ENCODE results near the gene BANK1.

BANK1 gene

DNA sequence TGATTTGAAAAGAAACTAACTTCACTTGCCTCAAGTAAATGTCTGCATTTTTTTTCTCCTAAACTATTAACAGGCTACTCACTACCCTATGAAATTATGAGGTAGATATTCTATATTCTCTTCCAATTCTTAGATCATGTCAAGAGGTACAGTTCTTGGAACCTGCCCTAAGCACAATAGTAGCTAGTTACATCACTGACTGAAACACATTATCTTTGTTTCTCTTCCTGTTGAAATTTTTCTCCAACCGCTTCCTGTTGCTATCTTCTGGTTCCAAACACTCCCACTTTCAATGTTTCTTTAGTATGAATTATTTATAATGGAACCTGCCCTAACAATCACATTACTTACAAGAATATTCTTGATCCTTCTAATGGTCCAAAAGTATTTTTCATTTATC, 5.0 kb upstream of the BANK1 start:
- no peak overlapping the region for H3K9ac ChIP-seq (ENCODE audit: low read depth, low read length)
- H3K9me3 ChIP-seq (ENCODE audit: insufficient read depth, low read depth, low read length), result no peaks in the 10 kb centered on the region
- H3K27me3 ChIP-seq (ENCODE audit: insufficient read depth, low read length), result no peaks in the 10 kb centered on the region
- no peak overlapping the region for H3K4me3 ChIP-seq (ENCODE audit: low read length)
- no peak overlapping the region for H3K27ac ChIP-seq (ENCODE audit: low read length)
- H3K4me1 ChIP-seq (ENCODE audit: insufficient read depth, low read length), result peaks cover 17% of the 10 kb centered on the region
- no peaks in the 10 kb centered on the region for H3K36me3 ChIP-seq (ENCODE audit: insufficient read depth, low read depth, low read length)

DNA sequence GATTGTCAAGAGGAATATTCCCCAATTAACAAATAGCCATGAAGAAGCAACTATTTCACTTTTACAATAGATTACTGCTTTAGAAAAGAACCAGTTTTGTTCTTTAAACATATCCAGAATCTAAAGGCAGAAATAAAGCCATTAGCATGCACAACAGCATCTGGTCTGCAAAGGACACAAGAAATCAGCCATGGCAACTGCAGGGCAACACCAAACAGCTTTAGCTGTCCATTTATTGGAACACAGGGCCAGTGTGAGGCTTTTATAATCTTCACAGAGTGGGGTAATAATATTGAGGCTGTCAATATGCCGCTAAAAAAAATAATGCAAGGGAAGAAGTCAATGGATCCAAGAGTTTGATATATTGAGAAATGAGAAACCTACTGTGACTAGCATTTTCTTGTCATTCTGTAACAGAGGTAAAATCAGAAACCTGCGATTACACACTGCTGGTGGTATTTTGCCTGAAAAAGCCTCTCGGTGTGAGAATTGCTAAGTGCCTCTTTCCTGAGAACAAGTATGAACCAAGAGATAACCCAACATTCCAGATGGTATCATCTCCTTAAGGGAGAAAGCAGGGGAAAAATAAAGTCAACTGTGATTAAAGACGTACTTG, 2.7 kb upstream of the BANK1 start:
- Histone ChIP-seq H3K4me1 (ENCODE audit: insufficient read depth, low read length) (peaks cover 17% of the 10 kb centered on the region), H3K27me3 (ENCODE audit: insufficient read depth, low read length) (peaks cover 7% of the 10 kb centered on the region; the same call in 1 of the 2 replicates), H3K27ac (ENCODE audit: low read length) (no peak overlapping the region), H3K4me3 (ENCODE audit: low read length) (no peak overlapping the region), H3K9ac (ENCODE audit: low read depth, low read length) (no peak overlapping the region), H3K9me3 (ENCODE audit: insufficient read depth, low read depth, low read length) (no peaks in the 10 kb centered on the region), H3K36me3 (ENCODE audit: insufficient read depth, low read depth, low read length) (no peaks in the 10 kb centered on the region)

DNA sequence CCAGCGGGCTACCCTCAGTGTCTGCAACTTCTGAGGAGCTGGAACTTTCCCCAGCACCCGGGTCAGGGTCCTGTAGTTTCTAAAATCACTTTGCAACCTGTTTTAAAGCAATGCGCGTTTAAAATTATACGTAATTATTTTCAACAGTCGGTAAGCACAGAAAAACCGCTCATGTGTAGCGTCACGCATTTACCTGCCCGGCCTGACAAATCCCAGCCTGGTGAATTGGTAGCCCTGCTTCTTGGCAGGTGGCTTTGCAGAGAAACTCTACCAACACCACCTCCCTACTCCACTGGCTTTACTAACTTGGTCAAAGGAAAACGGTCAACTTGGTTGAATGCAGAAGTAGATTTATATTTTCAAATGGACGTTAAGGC, 640 bp downstream of the BANK1 start:
- Histone ChIP-seq H3K36me3 (ENCODE audit: insufficient read depth, low read depth, low read length) (no peaks in the 10 kb centered on the region), H3K4me3 (ENCODE audit: low read length) (peak overlapping the region; percentile 72), H3K27me3 (ENCODE audit: insufficient read depth, low read length) (peaks cover 7% of the 10 kb centered on the region; the same call in 1 of the 2 replicates), H3K9me3 (ENCODE audit: insufficient read depth, low read depth, low read length) (no peaks in the 10 kb centered on the region), H3K27ac (ENCODE audit: low read length) (no peak overlapping the region), H3K4me1 (ENCODE audit: insufficient read depth, low read length) (peaks cover 12% of the 10 kb centered on the region), H3K9ac (ENCODE audit: low read depth, low read length) (peak overlapping the region; percentile 67; the same call in 1 of the 2 replicates)

DNA sequence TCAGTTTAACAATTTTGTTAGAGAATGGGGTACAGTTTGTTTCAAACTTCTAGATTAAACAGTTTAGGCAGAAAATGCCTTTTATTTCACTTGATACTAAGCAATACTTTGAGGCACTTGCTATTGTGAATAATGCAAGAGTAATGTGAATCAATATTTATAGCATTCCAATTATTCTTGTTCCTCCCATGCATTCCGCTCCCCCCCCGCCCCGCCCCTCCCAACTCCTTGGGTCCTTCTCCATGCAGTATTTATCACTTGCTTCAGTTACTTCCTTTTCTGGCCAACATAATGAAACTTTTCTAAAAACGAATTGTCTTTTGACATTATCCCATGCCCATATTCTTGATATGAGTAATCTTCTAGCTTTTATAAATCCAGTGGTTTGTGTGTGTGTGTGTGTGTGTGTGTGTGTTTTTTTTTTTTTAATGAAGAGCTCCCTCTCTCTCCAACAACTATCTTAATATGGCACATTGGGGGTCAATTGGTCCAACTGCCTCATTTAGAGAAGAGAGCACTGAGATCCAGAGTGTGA, 1.6 kb downstream of the BANK1 start:
- no peak overlapping the region for H3K4me3 ChIP-seq (ENCODE audit: low read length)
- H3K27me3 ChIP-seq (ENCODE audit: insufficient read depth, low read length), result peaks cover 7% of the 10 kb centered on the region; the same call in 1 of the 2 replicates
- H3K27ac ChIP-seq (ENCODE audit: low read length), result no peak overlapping the region
- H3K9ac ChIP-seq (ENCODE audit: low read depth, low read length), result no peak overlapping the region
- no peaks in the 10 kb centered on the region for H3K9me3 ChIP-seq (ENCODE audit: insufficient read depth, low read depth, low read length)
- peaks cover 12% of the 10 kb centered on the region for H3K4me1 ChIP-seq (ENCODE audit: insufficient read depth, low read length)
- no peaks in the 10 kb centered on the region for H3K36me3 ChIP-seq (ENCODE audit: insufficient read depth, low read depth, low read length)

DNA sequence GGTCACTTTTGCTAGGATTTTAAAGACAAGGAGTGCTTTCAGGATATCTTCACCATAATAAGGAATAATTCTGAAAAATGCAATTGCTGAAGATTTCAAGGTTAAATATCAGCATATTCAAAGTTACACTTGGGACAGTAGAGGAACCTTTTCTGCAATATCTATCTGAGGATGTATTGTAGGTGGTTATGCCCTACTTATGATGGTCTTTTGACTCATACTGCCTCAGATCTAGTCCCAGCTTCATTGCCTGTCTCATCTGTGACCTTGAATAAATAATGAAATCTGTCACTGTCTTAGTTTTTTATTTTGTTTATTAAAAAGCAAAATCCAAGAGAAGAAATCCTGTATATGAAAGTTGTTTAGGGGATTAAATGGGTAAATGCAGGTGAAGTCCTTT, 2.9 kb downstream of the BANK1 start:
- H3K27ac ChIP-seq (ENCODE audit: low read length), result no peak overlapping the region
- H3K4me3 ChIP-seq (ENCODE audit: low read length), result no peak overlapping the region
- H3K4me1 ChIP-seq (ENCODE audit: insufficient read depth, low read length), result peaks cover 8% of the 10 kb centered on the region
- peaks cover 7% of the 10 kb centered on the region; the same call in 1 of the 2 replicates for H3K27me3 ChIP-seq (ENCODE audit: insufficient read depth, low read length)
- no peak overlapping the region for H3K9ac ChIP-seq (ENCODE audit: low read depth, low read length)
- H3K36me3 ChIP-seq (ENCODE audit: insufficient read depth, low read depth, low read length), result no peaks in the 10 kb centered on the region
- H3K9me3 ChIP-seq (ENCODE audit: insufficient read depth, low read depth, low read length), result no peaks in the 10 kb centered on the region

DNA sequence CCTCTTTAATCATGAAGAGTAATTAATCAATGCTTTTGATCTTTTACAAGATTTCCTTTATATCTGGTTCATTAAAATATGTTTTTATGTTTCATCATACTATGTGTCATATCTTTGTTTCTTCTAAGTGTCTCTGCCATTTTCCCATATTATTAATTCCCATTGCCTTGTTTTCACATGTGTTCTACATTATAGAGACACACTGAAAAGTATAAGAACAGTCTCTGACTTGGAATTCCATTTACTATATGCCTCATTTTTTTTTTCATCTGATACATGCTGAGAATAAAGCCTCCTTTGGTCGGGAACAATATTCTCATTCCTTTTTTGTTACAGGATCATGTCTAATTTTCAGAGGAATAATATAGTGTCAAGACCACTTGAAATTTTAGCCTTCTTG, 4.3 kb downstream of the BANK1 start:
- no peak overlapping the region for H3K9ac ChIP-seq (ENCODE audit: low read depth, low read length)
- no peak overlapping the region for H3K27ac ChIP-seq (ENCODE audit: low read length)
- no peak overlapping the region for H3K4me3 ChIP-seq (ENCODE audit: low read length)
- no peaks in the 10 kb centered on the region for H3K36me3 ChIP-seq (ENCODE audit: insufficient read depth, low read depth, low read length)
- H3K4me1 ChIP-seq (ENCODE audit: insufficient read depth, low read length), result peaks cover 6% of the 10 kb centered on the region; the same call in 1 of the 2 replicates
- H3K27me3 ChIP-seq (ENCODE audit: insufficient read depth, low read length), result peaks cover 7% of the 10 kb centered on the region; the same call in 1 of the 2 replicates
- no peaks in the 10 kb centered on the region for H3K9me3 ChIP-seq (ENCODE audit: insufficient read depth, low read depth, low read length)

DNA sequence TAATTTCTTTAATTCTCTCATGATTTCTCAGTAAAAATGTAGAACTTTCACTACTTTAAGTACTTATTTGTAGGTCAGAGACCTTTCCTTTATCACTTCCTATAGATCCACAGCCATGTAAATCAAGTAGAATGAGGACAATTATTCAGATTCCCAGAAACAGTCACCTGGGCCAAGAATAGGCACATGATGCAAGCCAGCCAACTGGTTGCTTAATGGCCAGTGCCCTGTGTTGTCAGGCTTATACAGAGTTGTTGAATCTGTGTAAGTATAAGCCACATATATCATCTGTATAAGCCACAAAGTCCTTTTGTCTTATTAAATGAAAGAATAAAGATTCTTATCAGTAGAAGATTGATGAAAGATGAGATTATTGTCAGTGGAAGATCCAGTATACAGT, 5.2 kb downstream of the BANK1 start:
- Histone ChIP-seq H3K36me3 (ENCODE audit: insufficient read depth, low read depth, low read length) (no peaks in the 10 kb centered on the region), H3K9me3 (ENCODE audit: insufficient read depth, low read depth, low read length) (no peaks in the 10 kb centered on the region), H3K4me1 (ENCODE audit: insufficient read depth, low read length) (no peaks in the 10 kb centered on the region), H3K27me3 (ENCODE audit: insufficient read depth, low read length) (peaks cover 7% of the 10 kb centered on the region; the same call in 1 of the 2 replicates), H3K9ac (ENCODE audit: low read depth, low read length) (no peak overlapping the region), H3K4me3 (ENCODE audit: low read length) (no peak overlapping the region), H3K27ac (ENCODE audit: low read length) (no peak overlapping the region)

DNA sequence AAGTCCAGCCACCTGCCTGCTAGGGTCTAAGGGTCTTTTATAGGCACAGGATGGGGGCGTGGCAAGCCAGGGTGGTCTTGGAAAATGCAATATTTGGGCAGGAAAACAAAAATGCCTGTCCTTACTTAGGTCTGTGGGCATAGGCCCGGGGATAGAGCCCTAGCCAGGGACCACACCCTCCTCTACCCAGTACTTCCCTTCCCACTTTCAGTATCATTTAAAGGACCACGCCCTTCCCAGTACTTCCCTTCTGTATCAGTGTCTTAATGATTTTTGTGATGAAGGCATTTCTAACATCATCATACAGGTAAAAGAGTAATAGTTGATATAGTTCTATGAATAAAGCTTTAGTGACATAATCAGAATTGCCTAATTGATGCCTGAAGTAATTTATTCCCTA, 11.4 kb downstream of the BANK1 start:
- Histone ChIP-seq H3K36me3 (ENCODE audit: insufficient read depth, low read depth, low read length) (no peaks in the 10 kb centered on the region), H3K27me3 (ENCODE audit: insufficient read depth, low read length) (no peaks in the 10 kb centered on the region), H3K4me3 (ENCODE audit: low read length) (no peak overlapping the region), H3K27ac (ENCODE audit: low read length) (no peak overlapping the region), H3K9me3 (ENCODE audit: insufficient read depth, low read depth, low read length) (no peaks in the 10 kb centered on the region), H3K9ac (ENCODE audit: low read depth, low read length) (no peak overlapping the region), H3K4me1 (ENCODE audit: insufficient read depth, low read length) (no peaks in the 10 kb centered on the region)

DNA sequence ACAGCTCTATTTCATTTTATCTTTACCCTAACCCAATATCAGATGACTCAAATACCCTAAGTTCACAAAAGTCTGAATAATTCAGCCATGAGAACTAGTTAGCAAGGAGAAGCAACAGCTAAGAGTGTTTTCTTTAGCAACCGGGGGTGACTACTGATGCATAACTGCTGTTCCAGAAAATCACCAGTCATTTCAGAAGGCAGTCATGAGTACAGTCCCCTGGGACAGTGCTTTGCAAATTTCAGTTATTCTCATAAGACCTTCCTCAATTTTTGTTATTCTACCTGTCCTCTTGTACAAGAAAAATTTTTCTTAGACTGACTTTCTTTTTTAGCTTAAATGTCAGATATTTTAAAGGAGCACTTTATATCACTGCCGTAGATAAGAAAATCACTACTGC, 16.4 kb downstream of the BANK1 start:
- H3K4me3 ChIP-seq (ENCODE audit: low read length), result no peak overlapping the region
- no peaks in the 10 kb centered on the region for H3K36me3 ChIP-seq (ENCODE audit: insufficient read depth, low read depth, low read length)
- H3K4me1 ChIP-seq (ENCODE audit: insufficient read depth, low read length), result no peaks in the 10 kb centered on the region
- H3K27me3 ChIP-seq (ENCODE audit: insufficient read depth, low read length), result no peaks in the 10 kb centered on the region
- H3K27ac ChIP-seq (ENCODE audit: low read length), result no peak overlapping the region
- H3K9me3 ChIP-seq (ENCODE audit: insufficient read depth, low read depth, low read length), result no peaks in the 10 kb centered on the region
- no peak overlapping the region for H3K9ac ChIP-seq (ENCODE audit: low read depth, low read length)

DNA sequence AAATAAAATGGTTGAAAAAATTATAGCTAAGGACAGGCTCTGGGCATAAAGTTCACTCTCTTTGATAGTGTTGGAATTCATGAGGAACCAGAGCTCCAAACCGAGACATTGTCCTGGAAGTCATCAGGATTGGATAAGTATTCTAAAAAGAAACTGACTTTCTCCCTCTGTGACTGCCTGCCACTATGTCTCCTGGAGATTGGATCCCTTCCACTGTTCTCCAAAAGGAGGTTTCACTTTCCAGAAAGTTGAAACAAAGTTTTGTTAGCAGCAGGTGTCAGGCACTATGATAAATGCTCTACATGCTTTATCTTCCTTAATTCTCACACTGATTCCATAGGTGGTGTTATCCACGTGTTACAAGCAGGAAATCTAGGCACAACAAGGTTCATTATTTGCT, 16.8 kb downstream of the BANK1 start:
- H3K9ac ChIP-seq (ENCODE audit: low read depth, low read length), result no peak overlapping the region
- H3K4me3 ChIP-seq (ENCODE audit: low read length), result no peak overlapping the region
- H3K36me3 ChIP-seq (ENCODE audit: insufficient read depth, low read depth, low read length), result no peaks in the 10 kb centered on the region
- H3K27me3 ChIP-seq (ENCODE audit: insufficient read depth, low read length), result no peaks in the 10 kb centered on the region
- H3K27ac ChIP-seq (ENCODE audit: low read length), result no peak overlapping the region
- H3K9me3 ChIP-seq (ENCODE audit: insufficient read depth, low read depth, low read length), result no peaks in the 10 kb centered on the region
- H3K4me1 ChIP-seq (ENCODE audit: insufficient read depth, low read length), result no peaks in the 10 kb centered on the region

DNA sequence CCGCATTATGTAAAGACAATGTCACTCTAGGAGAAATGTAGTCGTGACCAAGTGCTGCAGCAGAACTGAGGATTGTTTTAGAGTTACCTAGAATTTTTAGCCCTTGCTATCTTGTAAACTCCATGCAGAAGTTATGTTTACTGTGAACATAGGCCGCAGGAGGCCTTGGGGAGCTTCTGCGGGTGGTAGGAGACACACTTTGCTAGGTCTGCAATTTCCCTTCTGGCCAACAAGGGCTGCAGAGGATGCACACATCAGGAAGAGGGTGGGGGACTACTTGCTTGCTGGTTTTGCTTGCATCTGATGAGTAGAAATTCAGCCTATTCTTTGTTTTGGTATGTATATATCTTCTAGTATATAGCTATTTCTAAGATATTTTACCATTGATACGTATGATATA, 23.1 kb downstream of the BANK1 start:
- no peaks in the 10 kb centered on the region for H3K4me1 ChIP-seq (ENCODE audit: insufficient read depth, low read length)

DNA sequence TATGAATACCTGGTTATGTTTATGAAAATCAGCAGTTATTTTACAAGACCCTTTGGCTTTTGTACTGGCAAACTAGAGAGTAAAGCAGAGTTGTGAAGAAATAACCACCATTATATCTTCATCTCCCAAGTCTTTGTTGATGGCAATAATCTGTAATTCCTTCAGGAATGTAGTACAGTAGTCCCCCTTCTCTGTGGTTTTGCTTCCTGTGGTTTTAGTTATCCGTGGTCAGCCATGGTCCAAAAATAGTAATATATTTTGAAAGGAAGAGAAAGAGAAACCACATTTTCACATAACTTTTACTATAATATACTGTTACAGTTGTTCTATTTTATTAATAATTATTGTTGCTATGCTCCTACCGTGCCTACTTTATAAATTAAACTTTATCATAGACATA, 27.8 kb downstream of the BANK1 start:
- Histone ChIP-seq H3K9ac (ENCODE audit: low read depth, low read length) (no peak overlapping the region), H3K4me3 (ENCODE audit: low read length) (no peak overlapping the region), H3K27ac (ENCODE audit: low read length) (no peak overlapping the region), H3K27me3 (ENCODE audit: insufficient read depth, low read length) (no peaks in the 10 kb centered on the region), H3K4me1 (ENCODE audit: insufficient read depth, low read length) (no peaks in the 10 kb centered on the region), H3K9me3 (ENCODE audit: insufficient read depth, low read depth, low read length) (no peaks in the 10 kb centered on the region), H3K36me3 (ENCODE audit: insufficient read depth, low read depth, low read length) (no peaks in the 10 kb centered on the region)

More for the DNA sequence above, 23.1 kb downstream of the BANK1 start:
- H3K4me3 ChIP-seq (ENCODE audit: low read length), result no peak overlapping the region
- no peak overlapping the region for H3K27ac ChIP-seq (ENCODE audit: low read length)
- no peak overlapping the region for H3K9ac ChIP-seq (ENCODE audit: low read depth, low read length)
- no peaks in the 10 kb centered on the region for H3K27me3 ChIP-seq (ENCODE audit: insufficient read depth, low read length)
- H3K9me3 ChIP-seq (ENCODE audit: insufficient read depth, low read depth, low read length), result no peaks in the 10 kb centered on the region
- H3K36me3 ChIP-seq (ENCODE audit: insufficient read depth, low read depth, low read length), result no peaks in the 10 kb centered on the region

Measured in iPS-20b (cell line).